Vagina (tissue), 2 donors: ENCODE data around the gene PHACTR3.

Source experiments
- POLR2A ChIP-seq, 2 donors: fragments of 450-650 bp; IDR thresholded peaks; one replicate each; pipeline ENCODE4 v1.6.1; 2017; ENCODE audit warnings: antibody characterized with exemption in 2 of 2, mild to moderate bottlenecking in 2 of 2, moderate library complexity in 2 of 2
- POLR2AphosphoS5 ChIP-seq, 2 donors: sonication (generic); formaldehyde crosslinking; IDR thresholded peaks; one replicate each; pipeline ENCODE4 v1.9.0; 2017; ENCODE audit warnings: antibody characterized with exemption in 2 of 2, mild to moderate bottlenecking in 2 of 2, low read depth in 1 of 2; ENCODE audit not compliant: insufficient read depth in 1 of 2
- TF ChIP-seq, protein P1 (sequence below), 3 experiments: fragments of 450-650 bp in 2 of 3; fragments of 200-600 bp in 1 of 3; sonication (generic) in 1 of 3; IDR thresholded peaks; one replicate each; pipeline ENCODE4 v1.5.1; 2017 to 2019; ENCODE audit warnings: antibody characterized with exemption in 3 of 3, mild to moderate bottlenecking in 2 of 3, moderate library complexity in 2 of 3

DNA sequence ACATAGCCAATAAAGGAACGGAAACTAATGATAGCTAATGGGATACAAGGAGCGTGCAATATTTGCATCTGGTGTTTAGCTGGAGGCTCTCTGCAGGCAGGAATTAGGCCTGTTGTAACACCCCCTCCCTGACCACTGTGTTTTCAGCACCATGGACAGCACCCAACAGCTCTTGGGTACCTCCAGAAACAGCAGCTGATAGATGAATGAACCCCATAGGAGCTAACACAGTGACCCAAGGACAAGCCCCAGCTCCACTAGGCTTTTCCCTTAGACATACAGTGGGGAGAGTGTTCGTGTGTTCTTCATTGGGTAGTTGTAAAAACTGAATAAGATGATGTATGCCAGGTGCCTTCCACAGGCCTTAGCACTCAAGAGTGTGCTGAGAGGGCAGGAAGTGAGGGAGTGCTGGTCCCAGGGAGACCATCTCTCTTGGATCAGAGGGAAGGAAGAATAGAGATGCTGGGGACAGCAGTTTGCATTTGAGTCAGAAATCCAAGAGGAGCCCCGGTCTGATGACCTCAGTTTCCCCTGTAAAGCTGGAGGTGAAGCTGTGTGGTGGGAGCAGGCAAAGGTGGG is 161.3 kb downstream of the PHACTR3 start:
- TF ChIP-seq, protein P1, sequence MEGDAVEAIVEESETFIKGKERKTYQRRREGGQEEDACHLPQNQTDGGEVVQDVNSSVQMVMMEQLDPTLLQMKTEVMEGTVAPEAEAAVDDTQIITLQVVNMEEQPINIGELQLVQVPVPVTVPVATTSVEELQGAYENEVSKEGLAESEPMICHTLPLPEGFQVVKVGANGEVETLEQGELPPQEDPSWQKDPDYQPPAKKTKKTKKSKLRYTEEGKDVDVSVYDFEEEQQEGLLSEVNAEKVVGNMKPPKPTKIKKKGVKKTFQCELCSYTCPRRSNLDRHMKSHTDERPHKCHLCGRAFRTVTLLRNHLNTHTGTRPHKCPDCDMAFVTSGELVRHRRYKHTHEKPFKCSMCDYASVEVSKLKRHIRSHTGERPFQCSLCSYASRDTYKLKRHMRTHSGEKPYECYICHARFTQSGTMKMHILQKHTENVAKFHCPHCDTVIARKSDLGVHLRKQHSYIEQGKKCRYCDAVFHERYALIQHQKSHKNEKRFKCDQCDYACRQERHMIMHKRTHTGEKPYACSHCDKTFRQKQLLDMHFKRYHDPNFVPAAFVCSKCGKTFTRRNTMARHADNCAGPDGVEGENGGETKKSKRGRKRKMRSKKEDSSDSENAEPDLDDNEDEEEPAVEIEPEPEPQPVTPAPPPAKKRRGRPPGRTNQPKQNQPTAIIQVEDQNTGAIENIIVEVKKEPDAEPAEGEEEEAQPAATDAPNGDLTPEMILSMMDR (IDR thresholded peaks at IDR 0.05) = no peak
- no peak for TF ChIP-seq POLR2AphosphoS5 (IDR thresholded peaks at IDR 0.05; ENCODE audit: insufficient read depth in 1 of 2, low read depth in 1 of 2)
- TF ChIP-seq POLR2A (IDR thresholded peaks at IDR 0.05) = no peak
